Neuronal stem cell (in vitro differentiated cells): ENCODE data around the gene ENG.

Experiments used
- DNase-seq: peaks from one replicate; pipeline ENCODE4 v3.0.0-alpha.2; 2013; ENCODE audit warnings: low spot score
- H2AFZ ChIP-seq: one replicate; pipeline ENCODE4 v1.6.1; 2013; ENCODE audit warnings: mild to moderate bottlenecking, low read length, inconsistent platforms
- H2AK5ac ChIP-seq: 2 replicates; pipeline ENCODE4 v1.6.1; 2013; ENCODE audit warnings: low read depth, mild to moderate bottlenecking, inconsistent platforms, low read length, moderate library complexity, mixed read lengths
- H2BK120ac ChIP-seq: 2 replicates; pipeline ENCODE4 v1.6.1; 2013; ENCODE audit warnings: low read depth, mild to moderate bottlenecking, inconsistent platforms, low read length, moderate library complexity, mixed read lengths
- H2BK12ac ChIP-seq: one replicate; pipeline ENCODE4 v1.6.1; 2013; ENCODE audit warnings: low read length, inconsistent platforms
- H2BK15ac ChIP-seq: 2 replicates; pipeline ENCODE4 v1.6.1; 2013; ENCODE audit warnings: mild to moderate bottlenecking, low read length, inconsistent platforms, mixed read lengths
- H2BK5ac ChIP-seq: one replicate; pipeline ENCODE4 v1.6.1; 2013; ENCODE audit warnings: inconsistent platforms, mild to moderate bottlenecking, low read length, moderate library complexity
- H3K14ac ChIP-seq: one replicate; pipeline ENCODE4 v1.6.1; 2013; ENCODE audit warnings: low read length, inconsistent platforms
- H3K18ac ChIP-seq: 2 replicates; pipeline ENCODE4 v1.6.1; 2013; ENCODE audit warnings: low read length, inconsistent platforms
- H3K23ac ChIP-seq: 2 replicates; pipeline ENCODE4 v1.6.1; 2013; ENCODE audit warnings: low read depth, mild to moderate bottlenecking, mixed read lengths, low read length, inconsistent platforms; ENCODE audit not compliant: poor library complexity
- H3K27ac ChIP-seq: replicated peaks from 3 replicates; pipeline ENCODE4 v1.5.1; 2013; ENCODE audit warnings: low read length, inconsistent platforms
- H3K27me3 ChIP-seq, 3 experiments: 2 replicates each; pipeline ENCODE4 v1.6.1; 2013; ENCODE audit warnings: low read length in 3 of 3, mild to moderate bottlenecking in 2 of 3, inconsistent platforms in 1 of 3, low read depth in 1 of 3, mixed read lengths in 1 of 3, moderate library complexity in 1 of 3; ENCODE audit not compliant: control insufficient read depth in 3 of 3, insufficient read depth in 3 of 3
- H3K36me3 ChIP-seq, 2 donors: replicated peaks in 1 of 2; 2 replicates each; pipeline ENCODE4 v1.6.1; 2013; ENCODE audit warnings: low read length in 2 of 2; ENCODE audit not compliant: control insufficient read depth in 2 of 2, insufficient read depth in 2 of 2
- H3K4ac ChIP-seq: 2 replicates; pipeline ENCODE4 v1.6.1; 2013; ENCODE audit warnings: inconsistent platforms, mild to moderate bottlenecking, low read length, moderate library complexity
- H3K4me1 ChIP-seq, 2 donors: 1 replicate in 1 of 2; 2 replicates in 1 of 2; pipeline ENCODE4 v1.6.1; 2013; ENCODE audit warnings: low read length in 2 of 2, low read depth in 1 of 2; ENCODE audit not compliant: control insufficient read depth in 2 of 2, insufficient read depth in 1 of 2
- H3K4me2 ChIP-seq: one replicate; pipeline ENCODE4 v1.6.1; 2013; ENCODE audit warnings: mild to moderate bottlenecking, low read length, inconsistent platforms; ENCODE audit not compliant: insufficient read depth, poor library complexity, severe bottlenecking
- H3K4me3 ChIP-seq, 2 donors: 2 replicates each; pipeline ENCODE4 v1.5.1; 2013; ENCODE audit warnings: low read length in 2 of 2, mild to moderate bottlenecking in 2 of 2, inconsistent platforms in 1 of 2, moderate library complexity in 1 of 2
- H3K79me1 ChIP-seq: one replicate; pipeline ENCODE4 v1.6.1; 2013; ENCODE audit warnings: low read depth, mild to moderate bottlenecking, inconsistent platforms, low read length, moderate library complexity
- H3K9ac ChIP-seq: one replicate; pipeline ENCODE4 v1.6.1; 2013; ENCODE audit warnings: mild to moderate bottlenecking, low read depth, low read length, inconsistent platforms; ENCODE audit not compliant: poor library complexity
- H3K9me3 ChIP-seq, 2 donors: replicated peaks in 1 of 2; 2 replicates each; pipeline versions ENCODE3 to v1.6.1; 2013; ENCODE audit warnings: low read length in 2 of 2, mild to moderate bottlenecking in 2 of 2, inconsistent platforms in 1 of 2, low read depth in 1 of 2, mixed read lengths in 1 of 2, moderate library complexity in 1 of 2; ENCODE audit not compliant: control insufficient read depth in 2 of 2, insufficient read depth in 1 of 2
- H4K8ac ChIP-seq: one replicate; pipeline ENCODE4 v1.6.1; 2013; ENCODE audit warnings: low read depth, mild to moderate bottlenecking, inconsistent platforms, low read length, moderate library complexity
- H4K91ac ChIP-seq: one replicate; pipeline ENCODE4 v1.6.1; 2013; ENCODE audit warnings: low read length, low read depth, mild to moderate bottlenecking, inconsistent platforms; ENCODE audit not compliant: poor library complexity
- WGBS, 2 donors: extraction: QIAGEN DNeasy Blood & Tissue Kit; methylation state at CpG; one replicate each; pipeline ENCODE4 v1.1.7; 2013; ENCODE audit warnings: missing lambda C conversion rate in 2 of 2, mixed read lengths in 1 of 2; ENCODE audit not compliant: insufficient read length in 2 of 2, insufficient replicate concordance in 1 of 2; ENCODE audit errors: extremely low coverage in 2 of 2; 5-methylcytosine and 5-hydroxymethylcytosine counted together

Gene ENG

DNA sequence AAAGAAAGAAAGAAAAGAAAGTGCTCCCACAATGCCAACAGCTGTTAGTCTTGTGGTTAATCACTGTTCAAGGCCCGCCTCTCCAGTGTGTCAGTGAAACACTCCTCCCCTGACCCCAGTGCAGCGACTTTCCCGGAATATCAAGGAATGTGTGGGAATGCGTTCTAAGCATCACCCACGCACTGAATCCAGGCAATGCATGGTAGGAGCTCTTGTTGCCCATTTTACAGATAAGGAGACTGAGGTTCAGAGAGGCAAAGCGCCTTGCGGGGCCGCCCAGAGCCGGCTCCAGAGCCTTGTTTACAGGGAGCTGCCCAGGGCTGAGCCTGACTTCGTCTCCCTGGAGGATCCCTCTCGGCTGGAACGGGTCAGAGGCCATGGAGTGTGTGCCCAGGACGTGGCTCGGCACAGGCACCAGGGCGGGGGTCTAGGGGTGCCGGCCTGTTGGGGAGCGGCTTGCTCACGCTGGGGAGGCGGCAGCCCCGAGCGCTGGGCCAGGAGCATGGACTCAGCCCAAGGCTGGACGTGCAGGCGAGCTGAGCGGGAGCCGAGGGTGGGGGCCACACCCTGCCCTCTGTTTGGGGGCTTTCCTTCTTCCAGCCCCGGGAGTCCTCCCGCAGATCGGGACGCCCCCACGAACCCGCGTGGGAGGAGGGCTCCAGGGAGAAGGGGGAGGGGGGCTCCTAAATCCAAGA lies 44.1 kb upstream of the ENG start:
- peak overlapping the region; percentile 67 for H2BK120ac ChIP-seq
- peaks cover 9 to 22% of the 10 kb centered on the region in 2 donors for H3K9me3 ChIP-seq
- no CpG with 5 or more reads among the region's 32 CpGs for WGBS, 2 donors
- peaks cover 6% of the 10 kb centered on the region for H3K79me1 ChIP-seq
- peak overlapping the region; percentile 93 for H3K18ac ChIP-seq
- peak overlapping the region; percentile 86 for H3K4me2 ChIP-seq
- peak overlapping the region; percentile 60 for H3K23ac ChIP-seq
- H3K4me3 ChIP-seq, result peak overlapping the region; percentile 84 to 89
- H3K4ac ChIP-seq, result peak overlapping the region; percentile 95
- H3K36me3 ChIP-seq, result peaks cover 27 to 30% of the 10 kb centered on the region in 2 donors
- peak overlapping the region; percentile 90 for H3K14ac ChIP-seq
- peak overlapping the region; percentile 54 for H3K27ac ChIP-seq
- H4K8ac ChIP-seq, result no peak overlapping the region
- H2AK5ac ChIP-seq, result peak overlapping the region; percentile 99
- H4K91ac ChIP-seq, result no peak overlapping the region
- H2BK5ac ChIP-seq, result peak overlapping the region; percentile 91
- peak overlapping the region; percentile 91 for H3K9ac ChIP-seq
- H3K4me1 ChIP-seq, result peaks cover 21 to 23% of the 10 kb centered on the region in 2 donors
- no peaks in the 10 kb centered on the region for H3K27me3 ChIP-seq
- H2AFZ ChIP-seq, result peak overlapping the region; percentile 92
- H2BK15ac ChIP-seq, result peak overlapping the region; percentile 73
- H2BK12ac ChIP-seq, result peak overlapping the region; percentile 63
- DNase-seq, result no peak

- H3K4me3 ChIP-seq, result no peak overlapping the region
Observed at GRCh38 chr9:127897193-127897692, 42.8 kb upstream of the ENG start.

DNA sequence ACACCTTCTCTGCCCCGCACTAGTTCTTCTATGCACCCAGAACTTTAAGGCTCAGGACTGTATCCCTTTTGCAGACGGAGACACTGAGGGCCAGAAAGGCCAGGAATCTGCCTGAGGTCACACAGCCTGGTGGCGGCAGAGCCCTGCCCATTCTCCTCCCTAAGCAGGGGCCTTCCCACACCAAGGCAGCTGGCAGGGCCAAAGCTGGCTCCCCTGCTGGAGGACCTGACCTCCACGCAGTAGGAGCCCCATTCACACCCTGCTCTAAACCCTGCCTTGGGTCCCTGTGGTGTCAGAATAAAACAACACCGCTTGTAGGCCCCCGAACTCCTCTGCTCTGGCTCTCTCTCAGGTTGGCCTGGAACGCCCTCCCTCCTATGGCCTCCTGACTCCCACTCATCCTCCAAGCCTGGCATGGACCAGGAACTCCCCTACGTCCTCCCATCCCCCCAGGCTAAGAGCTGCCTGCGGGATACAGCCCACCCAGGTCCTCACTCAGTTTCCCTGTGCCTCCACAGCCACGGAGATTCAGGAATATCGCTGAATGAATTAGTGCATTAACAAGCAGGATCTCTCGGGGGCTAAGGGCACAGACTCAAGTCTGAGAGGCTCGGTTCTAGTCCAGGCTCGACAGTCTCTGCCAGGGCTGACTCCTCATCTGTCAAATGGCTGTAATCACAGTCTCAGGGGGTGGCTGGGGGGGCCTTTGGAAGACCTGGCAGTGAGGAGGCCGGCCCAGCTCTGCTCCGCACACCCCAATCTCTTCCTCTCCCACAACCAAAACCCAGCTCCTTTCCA lies 42.1 kb upstream of the ENG start:
- peaks cover 16 to 35% of the 10 kb centered on the region in 2 donors for H3K9me3 ChIP-seq
- peak overlapping the region; percentile 24 for H2BK12ac ChIP-seq
- peaks cover 6% of the 10 kb centered on the region for H3K79me1 ChIP-seq
- H3K4ac ChIP-seq, result no peak overlapping the region
- peak overlapping the region; percentile 6 for H3K23ac ChIP-seq
- no CpG with 5 or more reads among the region's 16 CpGs for WGBS, 2 donors
- H2BK15ac ChIP-seq, result peak overlapping the region; percentile 69
- peak overlapping the region; percentile 84 for H3K27ac ChIP-seq
- no peak overlapping the region for H4K91ac ChIP-seq
- H3K4me3 ChIP-seq, result no peak overlapping the region
- no peaks in the 10 kb centered on the region for H3K27me3 ChIP-seq
- H2AFZ ChIP-seq, result peak overlapping the region; percentile 48
- DNase-seq, result no peak
- no peak overlapping the region for H2BK120ac ChIP-seq
- H3K14ac ChIP-seq, result no peak overlapping the region
- H2BK5ac ChIP-seq, result peak overlapping the region; percentile 89
- H3K4me1 ChIP-seq, result peaks cover 20% of the 10 kb centered on the region in 2 donors
- H3K18ac ChIP-seq, result peak overlapping the region; percentile 61
- H3K9ac ChIP-seq, result peak overlapping the region; percentile 65
- no peak overlapping the region for H4K8ac ChIP-seq
- H2AK5ac ChIP-seq, result peak overlapping the region; percentile 72
- peaks cover 39 to 47% of the 10 kb centered on the region in 2 donors for H3K36me3 ChIP-seq
- H3K4me2 ChIP-seq, result peak overlapping the region; percentile 59

More at GRCh38 chr9:127897193-127897692, 42.8 kb upstream of the ENG start:
- Histone ChIP-seq H2BK15ac (peak overlapping the region; percentile 98), H3K18ac (peak overlapping the region; percentile 96), H3K4me2 (peak overlapping the region; percentile 59), H3K14ac (no peak overlapping the region), H2AK5ac (peak overlapping the region; percentile 97), H2BK5ac (peak overlapping the region; percentile 97), H4K91ac (peak overlapping the region; percentile 93), H3K9ac (peak overlapping the region; percentile 65), H2AFZ (peak overlapping the region; percentile 48), H3K36me3 (peaks cover 39 to 43% of the 10 kb centered on the region in 2 donors), H3K4ac (no peak overlapping the region), H3K27me3 (no peaks in the 10 kb centered on the region), H2BK12ac (peak overlapping the region; percentile 96), H3K27ac (peak overlapping the region; percentile 97), H3K79me1 (peaks cover 6% of the 10 kb centered on the region), H2BK120ac (no peak overlapping the region), H3K9me3 (peaks cover 16 to 35% of the 10 kb centered on the region in 2 donors), H3K23ac (peak overlapping the region; percentile 6), H3K4me1 (peaks cover 20% of the 10 kb centered on the region in 2 donors), H4K8ac (no peak overlapping the region)
- DNase-seq, result peak; percentile 82
- no CpG with 5 or more reads among the region's 19 CpGs for WGBS, 2 donors
